ENCODE measurements around the gene KCTD19. TPM values are rescaled to one million over a fixed set of nuclear protein-coding genes. Genes with fewer than 3 reads are reported as not detected.

Gene KCTD19
- total RNA-seq, 1 experiment from 2014 or later, result 1.1 TPM

DNA sequence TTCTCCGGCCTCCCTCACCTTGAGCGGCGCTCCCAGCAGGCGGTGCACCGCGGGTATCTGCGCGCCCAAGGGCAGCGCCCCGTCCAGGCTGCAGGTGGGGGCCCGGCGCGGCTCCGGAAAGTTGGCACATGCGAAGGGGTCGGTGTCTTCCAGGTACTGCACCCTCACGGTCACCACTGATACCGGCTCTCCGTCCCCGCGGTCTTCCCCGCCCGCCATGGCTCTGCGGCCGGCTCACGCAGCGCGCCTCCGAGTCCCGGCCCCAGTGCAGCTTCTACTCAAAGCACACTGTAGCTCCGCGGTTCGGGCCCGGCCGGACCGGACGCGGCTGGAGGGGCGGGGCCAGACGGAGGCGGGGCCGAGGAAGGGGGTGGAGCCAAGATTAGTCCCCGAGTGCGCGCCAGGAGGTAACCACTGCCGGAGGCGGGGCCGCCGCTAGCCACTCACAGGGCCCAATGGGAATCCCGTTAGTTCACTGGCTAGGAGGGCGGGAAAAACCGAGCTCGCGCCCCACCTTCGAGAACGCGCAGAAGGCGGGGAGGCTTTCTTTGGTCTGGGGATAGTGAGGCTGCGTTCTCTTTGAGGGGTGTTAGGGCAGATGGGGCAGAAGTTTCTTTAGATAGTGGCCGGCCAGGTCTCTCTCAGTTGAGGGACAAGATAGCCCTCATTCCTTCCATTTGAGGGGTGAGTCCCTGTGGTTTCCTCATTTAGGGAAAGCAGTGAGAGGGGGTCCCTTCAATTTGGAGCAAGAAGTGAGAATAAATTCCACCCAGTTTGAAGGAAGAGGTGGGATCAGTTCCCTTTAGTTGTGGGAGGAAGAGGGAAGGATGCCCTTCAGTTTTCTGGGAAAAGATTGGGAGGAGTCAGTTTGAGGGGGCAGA is 79.1 kb downstream of the KCTD19 start, which contains the start of gene FHOD1 (continued):
- TF ChIP-seq, protein P1, sequence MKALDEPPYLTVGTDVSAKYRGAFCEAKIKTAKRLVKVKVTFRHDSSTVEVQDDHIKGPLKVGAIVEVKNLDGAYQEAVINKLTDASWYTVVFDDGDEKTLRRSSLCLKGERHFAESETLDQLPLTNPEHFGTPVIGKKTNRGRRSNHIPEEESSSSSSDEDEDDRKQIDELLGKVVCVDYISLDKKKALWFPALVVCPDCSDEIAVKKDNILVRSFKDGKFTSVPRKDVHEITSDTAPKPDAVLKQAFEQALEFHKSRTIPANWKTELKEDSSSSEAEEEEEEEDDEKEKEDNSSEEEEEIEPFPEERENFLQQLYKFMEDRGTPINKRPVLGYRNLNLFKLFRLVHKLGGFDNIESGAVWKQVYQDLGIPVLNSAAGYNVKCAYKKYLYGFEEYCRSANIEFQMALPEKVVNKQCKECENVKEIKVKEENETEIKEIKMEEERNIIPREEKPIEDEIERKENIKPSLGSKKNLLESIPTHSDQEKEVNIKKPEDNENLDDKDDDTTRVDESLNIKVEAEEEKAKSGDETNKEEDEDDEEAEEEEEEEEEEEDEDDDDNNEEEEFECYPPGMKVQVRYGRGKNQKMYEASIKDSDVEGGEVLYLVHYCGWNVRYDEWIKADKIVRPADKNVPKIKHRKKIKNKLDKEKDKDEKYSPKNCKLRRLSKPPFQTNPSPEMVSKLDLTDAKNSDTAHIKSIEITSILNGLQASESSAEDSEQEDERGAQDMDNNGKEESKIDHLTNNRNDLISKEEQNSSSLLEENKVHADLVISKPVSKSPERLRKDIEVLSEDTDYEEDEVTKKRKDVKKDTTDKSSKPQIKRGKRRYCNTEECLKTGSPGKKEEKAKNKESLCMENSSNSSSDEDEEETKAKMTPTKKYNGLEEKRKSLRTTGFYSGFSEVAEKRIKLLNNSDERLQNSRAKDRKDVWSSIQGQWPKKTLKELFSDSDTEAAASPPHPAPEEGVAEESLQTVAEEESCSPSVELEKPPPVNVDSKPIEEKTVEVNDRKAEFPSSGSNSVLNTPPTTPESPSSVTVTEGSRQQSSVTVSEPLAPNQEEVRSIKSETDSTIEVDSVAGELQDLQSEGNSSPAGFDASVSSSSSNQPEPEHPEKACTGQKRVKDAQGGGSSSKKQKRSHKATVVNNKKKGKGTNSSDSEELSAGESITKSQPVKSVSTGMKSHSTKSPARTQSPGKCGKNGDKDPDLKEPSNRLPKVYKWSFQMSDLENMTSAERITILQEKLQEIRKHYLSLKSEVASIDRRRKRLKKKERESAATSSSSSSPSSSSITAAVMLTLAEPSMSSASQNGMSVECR (CRISPR knock-in tag; IDR thresholded peaks at IDR 0.05; ENCODE audit: borderline replicate concordance), result peak; percentile 13; the same call in 1 of the 2 replicates
- TF ChIP-seq FOXJ3 (CRISPR knock-in tag; IDR thresholded peaks at IDR 0.05; ENCODE audit: borderline replicate concordance), result no peak
- TF ChIP-seq NR3C1 (CRISPR knock-in tag; conservative IDR thresholded peaks at IDR 0.05; ENCODE audit: low read depth), result no peak
- TF ChIP-seq MXD4 (CRISPR knock-in tag; IDR thresholded peaks at IDR 0.05; ENCODE audit: borderline replicate concordance), result no peak
- TF ChIP-seq, protein P2, sequence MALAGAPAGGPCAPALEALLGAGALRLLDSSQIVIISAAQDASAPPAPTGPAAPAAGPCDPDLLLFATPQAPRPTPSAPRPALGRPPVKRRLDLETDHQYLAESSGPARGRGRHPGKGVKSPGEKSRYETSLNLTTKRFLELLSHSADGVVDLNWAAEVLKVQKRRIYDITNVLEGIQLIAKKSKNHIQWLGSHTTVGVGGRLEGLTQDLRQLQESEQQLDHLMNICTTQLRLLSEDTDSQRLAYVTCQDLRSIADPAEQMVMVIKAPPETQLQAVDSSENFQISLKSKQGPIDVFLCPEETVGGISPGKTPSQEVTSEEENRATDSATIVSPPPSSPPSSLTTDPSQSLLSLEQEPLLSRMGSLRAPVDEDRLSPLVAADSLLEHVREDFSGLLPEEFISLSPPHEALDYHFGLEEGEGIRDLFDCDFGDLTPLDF (CRISPR knock-in tag; IDR thresholded peaks at IDR 0.05), result no peak
- TF ChIP-seq TEAD4 (CRISPR knock-in tag; IDR thresholded peaks at IDR 0.05), result no peak
- TF ChIP-seq ZNF219 (CRISPR knock-in tag; IDR thresholded peaks at IDR 0.05; ENCODE audit: borderline replicate concordance), result no peak
- TF ChIP-seq ZNF416 (CRISPR knock-in tag; IDR thresholded peaks at IDR 0.05), result no peak
- TF ChIP-seq, protein P3, sequence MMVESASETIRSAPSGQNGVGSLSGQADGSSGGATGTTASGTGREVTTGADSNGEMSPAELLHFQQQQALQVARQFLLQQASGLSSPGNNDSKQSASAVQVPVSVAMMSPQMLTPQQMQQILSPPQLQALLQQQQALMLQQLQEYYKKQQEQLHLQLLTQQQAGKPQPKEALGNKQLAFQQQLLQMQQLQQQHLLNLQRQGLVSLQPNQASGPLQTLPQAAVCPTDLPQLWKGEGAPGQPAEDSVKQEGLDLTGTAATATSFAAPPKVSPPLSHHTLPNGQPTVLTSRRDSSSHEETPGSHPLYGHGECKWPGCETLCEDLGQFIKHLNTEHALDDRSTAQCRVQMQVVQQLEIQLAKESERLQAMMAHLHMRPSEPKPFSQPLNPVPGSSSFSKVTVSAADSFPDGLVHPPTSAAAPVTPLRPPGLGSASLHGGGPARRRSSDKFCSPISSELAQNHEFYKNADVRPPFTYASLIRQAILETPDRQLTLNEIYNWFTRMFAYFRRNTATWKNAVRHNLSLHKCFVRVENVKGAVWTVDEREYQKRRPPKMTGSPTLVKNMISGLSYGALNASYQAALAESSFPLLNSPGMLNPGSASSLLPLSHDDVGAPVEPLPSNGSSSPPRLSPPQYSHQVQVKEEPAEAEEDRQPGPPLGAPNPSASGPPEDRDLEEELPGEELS (CRISPR knock-in tag; IDR thresholded peaks at IDR 0.05), result peak; percentile 56; the same call in 1 of the 2 replicates

DNA sequence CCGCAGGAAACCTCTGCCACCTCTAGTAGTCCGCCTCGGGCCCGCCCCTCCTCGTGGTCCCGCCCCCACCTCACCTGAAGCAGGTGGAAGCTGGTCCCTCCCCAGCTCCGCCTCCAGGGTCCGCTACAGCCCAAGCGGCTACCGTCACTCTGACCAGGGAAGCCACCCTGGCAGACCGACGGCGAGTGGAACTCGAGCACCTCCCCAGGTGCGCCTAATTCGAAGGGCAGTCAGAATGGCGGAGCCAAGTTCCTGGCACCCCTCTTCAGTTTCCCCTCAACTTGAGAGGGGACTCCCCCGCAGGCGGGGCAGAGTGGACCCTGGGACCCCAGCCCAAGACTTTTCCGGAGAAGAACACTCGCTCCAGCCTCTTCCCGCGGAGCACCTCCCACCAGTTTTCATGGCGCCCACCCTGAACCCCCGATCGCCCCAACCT is 79.8 kb downstream of the KCTD19 start:
- H3K9me3 Mint-ChIP-seq, result no peaks in the 10 kb centered on the region
- POLR2A ChIA-PET, result interaction anchor here (0.6 to 3.2 kb wide), 10 partner anchors 9 to 286 kb away, joined by 3 to 26 read pairs (median 4); partner anchors contain the start of genes CES3 and TMEM208
- CTCF ChIA-PET, result interaction anchor here (0.5 to 5.0 kb wide), 51 partner anchors 8 to 337 kb away, joined by 3 to 57 read pairs (median 5); partner anchors contain the start of genes ATP6V0D1, B3GNT9, CES3 and ELMO3
- H3K27ac Mint-ChIP-seq, result peak overlapping the region; percentile 85
- ATAC-seq (peak; percentile 78), DNase-seq (ENCODE audit: low spot score) (peak; percentile 97)
- peaks cover 38% of the 10 kb centered on the region for H3K27me3 Mint-ChIP-seq (ENCODE audit: low read depth)
- H3K4me3 Mint-ChIP-seq, result peak overlapping the region; percentile 89
- no peaks in the 10 kb centered on the region for H3K36me3 Mint-ChIP-seq
- H3K4me1 Mint-ChIP-seq, result peaks cover 35% of the 10 kb centered on the region
- TF ChIP-seq, protein P4, sequence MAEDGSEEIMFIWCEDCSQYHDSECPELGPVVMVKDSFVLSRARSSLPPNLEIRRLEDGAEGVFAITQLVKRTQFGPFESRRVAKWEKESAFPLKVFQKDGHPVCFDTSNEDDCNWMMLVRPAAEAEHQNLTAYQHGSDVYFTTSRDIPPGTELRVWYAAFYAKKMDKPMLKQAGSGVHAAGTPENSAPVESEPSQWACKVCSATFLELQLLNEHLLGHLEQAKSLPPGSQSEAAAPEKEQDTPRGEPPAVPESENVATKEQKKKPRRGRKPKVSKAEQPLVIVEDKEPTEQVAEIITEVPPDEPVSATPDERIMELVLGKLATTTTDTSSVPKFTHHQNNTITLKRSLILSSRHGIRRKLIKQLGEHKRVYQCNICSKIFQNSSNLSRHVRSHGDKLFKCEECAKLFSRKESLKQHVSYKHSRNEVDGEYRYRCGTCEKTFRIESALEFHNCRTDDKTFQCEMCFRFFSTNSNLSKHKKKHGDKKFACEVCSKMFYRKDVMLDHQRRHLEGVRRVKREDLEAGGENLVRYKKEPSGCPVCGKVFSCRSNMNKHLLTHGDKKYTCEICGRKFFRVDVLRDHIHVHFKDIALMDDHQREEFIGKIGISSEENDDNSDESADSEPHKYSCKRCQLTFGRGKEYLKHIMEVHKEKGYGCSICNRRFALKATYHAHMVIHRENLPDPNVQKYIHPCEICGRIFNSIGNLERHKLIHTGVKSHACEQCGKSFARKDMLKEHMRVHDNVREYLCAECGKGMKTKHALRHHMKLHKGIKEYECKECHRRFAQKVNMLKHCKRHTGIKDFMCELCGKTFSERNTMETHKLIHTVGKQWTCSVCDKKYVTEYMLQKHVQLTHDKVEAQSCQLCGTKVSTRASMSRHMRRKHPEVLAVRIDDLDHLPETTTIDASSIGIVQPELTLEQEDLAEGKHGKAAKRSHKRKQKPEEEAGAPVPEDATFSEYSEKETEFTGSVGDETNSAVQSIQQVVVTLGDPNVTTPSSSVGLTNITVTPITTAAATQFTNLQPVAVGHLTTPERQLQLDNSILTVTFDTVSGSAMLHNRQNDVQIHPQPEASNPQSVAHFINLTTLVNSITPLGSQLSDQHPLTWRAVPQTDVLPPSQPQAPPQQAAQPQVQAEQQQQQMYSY (CRISPR knock-in tag; IDR thresholded peaks at IDR 0.05), result 0 out of 2 replicates have a peak, but pooled peaks have one; percentile 3
- TF ChIP-seq IRF2 (CRISPR knock-in tag; IDR thresholded peaks at IDR 0.05; ENCODE audit: borderline replicate concordance, low read depth) (no peak), TP53 (CRISPR knock-in tag; IDR thresholded peaks at IDR 0.05) (peak; percentile 10; the same call in 1 of the 2 replicates), ZNF232 (CRISPR knock-in tag; IDR thresholded peaks at IDR 0.05) (peak; percentile 45; the same call in 1 of the 2 replicates), ETV6 (CRISPR knock-in tag; IDR thresholded peaks at IDR 0.05) (peak; percentile 14; the same call in 1 of the 2 replicates)
- TF ChIP-seq, protein P5, sequence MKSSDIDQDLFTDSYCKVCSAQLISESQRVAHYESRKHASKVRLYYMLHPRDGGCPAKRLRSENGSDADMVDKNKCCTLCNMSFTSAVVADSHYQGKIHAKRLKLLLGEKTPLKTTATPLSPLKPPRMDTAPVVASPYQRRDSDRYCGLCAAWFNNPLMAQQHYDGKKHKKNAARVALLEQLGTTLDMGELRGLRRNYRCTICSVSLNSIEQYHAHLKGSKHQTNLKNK (CRISPR knock-in tag; IDR thresholded peaks at IDR 0.05), result no peak
- TF ChIP-seq, protein P6, sequence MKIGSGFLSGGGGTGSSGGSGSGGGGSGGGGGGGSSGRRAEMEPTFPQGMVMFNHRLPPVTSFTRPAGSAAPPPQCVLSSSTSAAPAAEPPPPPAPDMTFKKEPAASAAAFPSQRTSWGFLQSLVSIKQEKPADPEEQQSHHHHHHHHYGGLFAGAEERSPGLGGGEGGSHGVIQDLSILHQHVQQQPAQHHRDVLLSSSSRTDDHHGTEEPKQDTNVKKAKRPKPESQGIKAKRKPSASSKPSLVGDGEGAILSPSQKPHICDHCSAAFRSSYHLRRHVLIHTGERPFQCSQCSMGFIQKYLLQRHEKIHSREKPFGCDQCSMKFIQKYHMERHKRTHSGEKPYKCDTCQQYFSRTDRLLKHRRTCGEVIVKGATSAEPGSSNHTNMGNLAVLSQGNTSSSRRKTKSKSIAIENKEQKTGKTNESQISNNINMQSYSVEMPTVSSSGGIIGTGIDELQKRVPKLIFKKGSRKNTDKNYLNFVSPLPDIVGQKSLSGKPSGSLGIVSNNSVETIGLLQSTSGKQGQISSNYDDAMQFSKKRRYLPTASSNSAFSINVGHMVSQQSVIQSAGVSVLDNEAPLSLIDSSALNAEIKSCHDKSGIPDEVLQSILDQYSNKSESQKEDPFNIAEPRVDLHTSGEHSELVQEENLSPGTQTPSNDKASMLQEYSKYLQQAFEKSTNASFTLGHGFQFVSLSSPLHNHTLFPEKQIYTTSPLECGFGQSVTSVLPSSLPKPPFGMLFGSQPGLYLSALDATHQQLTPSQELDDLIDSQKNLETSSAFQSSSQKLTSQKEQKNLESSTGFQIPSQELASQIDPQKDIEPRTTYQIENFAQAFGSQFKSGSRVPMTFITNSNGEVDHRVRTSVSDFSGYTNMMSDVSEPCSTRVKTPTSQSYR (CRISPR knock-in tag; IDR thresholded peaks at IDR 0.05), result 0 out of 2 replicates have a peak, but pooled peaks have one; percentile 29
- TF ChIP-seq, protein P7, sequence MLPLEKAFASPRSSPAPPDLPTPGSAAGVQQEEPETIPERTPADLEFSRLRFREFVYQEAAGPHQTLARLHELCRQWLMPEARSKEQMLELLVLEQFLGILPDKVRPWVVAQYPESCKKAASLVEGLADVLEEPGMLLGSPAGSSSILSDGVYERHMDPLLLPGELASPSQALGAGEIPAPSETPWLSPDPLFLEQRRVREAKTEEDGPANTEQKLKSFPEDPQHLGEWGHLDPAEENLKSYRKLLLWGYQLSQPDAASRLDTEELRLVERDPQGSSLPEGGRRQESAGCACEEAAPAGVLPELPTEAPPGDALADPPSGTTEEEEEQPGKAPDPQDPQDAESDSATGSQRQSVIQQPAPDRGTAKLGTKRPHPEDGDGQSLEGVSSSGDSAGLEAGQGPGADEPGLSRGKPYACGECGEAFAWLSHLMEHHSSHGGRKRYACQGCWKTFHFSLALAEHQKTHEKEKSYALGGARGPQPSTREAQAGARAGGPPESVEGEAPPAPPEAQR (CRISPR knock-in tag; IDR thresholded peaks at IDR 0.05), result no peak

Data from WTC11 (cell line).